Stimulated activated naive CD8-positive, alpha-beta T cell treated with anti-CD3 and anti-CD28 coated beads, Interleukin-15, Interleukin-2, amounts not matched to agents 100 U/mL and 50 U/mL, for 24 hours (primary cell): Measurements from ENCODE around the gene WASF2.
"Not testable (repeated sequence)": the region's sequence is repeated elsewhere in the genome, so short reads cannot be mapped to it uniquely, and the experiment has no call there.

Experiments used
- ATAC-seq: fragments of 150-1000 bp; cut with Tn5 transposase; one replicate; pipeline ENCODE4 v1.10.0; 2021
- DNase-seq: peaks from one replicate; pipeline ENCODE4 v3.0.0; 2021

The WASF2 gene

DNA sequence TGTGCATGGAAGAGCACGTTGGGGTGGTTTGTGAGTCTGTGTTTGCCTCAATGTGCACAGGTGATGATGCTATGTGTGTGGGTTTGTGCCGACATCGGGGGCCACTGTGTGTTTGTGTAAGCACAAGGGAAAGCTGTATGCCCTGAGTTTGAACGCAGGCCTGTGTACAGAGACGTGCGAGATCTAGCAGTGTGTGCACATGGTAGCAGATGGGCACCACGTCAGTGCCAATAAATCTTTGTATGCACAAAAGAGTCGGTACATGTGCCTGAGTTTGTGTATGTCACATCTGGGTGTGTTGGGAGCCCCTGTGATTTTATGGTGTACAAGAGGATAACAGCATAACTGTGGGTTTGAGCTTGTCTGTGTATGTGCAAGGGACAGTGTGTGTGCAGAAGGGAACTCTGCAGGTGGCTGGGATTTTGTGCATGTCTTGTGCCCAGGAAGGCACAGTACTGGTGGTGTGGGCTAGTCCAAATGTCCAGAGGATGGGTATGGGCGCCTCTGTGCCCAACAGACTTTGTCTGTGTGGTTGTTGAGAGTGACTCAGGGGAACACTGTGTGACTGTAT lies 32.0 kb upstream of the WASF2 start:
- ATAC-seq (peak; percentile 1), DNase-seq (no peak)

GRCh38 chr1:27521336-27521831 lies 31.4 kb upstream of the WASF2 start:
- peak; percentile 73 for DNase-seq
- peak; percentile 2 for ATAC-seq

DNA sequence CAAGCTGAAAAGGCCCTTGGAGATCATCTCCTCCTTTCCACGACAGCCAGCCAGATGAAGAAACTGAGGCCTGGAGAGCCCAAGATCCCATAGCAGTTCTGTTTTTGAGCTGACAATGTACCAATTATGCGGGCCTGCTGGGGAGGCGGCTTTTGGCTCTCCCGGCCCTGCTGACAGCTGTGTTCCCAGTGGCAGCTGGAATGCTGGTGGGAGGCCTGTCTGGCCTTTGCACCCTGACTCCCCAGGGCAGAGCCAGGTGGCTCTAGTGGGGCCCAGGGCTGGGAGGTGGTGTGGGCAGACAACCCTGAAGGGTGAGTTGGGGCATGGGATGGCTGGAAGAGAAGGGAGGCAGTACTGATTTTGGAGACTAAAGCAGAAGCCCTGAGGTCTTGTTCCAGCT lies 30.7 kb upstream of the WASF2 start:
- ATAC-seq = no peak
- DNase-seq = no peak

DNA sequence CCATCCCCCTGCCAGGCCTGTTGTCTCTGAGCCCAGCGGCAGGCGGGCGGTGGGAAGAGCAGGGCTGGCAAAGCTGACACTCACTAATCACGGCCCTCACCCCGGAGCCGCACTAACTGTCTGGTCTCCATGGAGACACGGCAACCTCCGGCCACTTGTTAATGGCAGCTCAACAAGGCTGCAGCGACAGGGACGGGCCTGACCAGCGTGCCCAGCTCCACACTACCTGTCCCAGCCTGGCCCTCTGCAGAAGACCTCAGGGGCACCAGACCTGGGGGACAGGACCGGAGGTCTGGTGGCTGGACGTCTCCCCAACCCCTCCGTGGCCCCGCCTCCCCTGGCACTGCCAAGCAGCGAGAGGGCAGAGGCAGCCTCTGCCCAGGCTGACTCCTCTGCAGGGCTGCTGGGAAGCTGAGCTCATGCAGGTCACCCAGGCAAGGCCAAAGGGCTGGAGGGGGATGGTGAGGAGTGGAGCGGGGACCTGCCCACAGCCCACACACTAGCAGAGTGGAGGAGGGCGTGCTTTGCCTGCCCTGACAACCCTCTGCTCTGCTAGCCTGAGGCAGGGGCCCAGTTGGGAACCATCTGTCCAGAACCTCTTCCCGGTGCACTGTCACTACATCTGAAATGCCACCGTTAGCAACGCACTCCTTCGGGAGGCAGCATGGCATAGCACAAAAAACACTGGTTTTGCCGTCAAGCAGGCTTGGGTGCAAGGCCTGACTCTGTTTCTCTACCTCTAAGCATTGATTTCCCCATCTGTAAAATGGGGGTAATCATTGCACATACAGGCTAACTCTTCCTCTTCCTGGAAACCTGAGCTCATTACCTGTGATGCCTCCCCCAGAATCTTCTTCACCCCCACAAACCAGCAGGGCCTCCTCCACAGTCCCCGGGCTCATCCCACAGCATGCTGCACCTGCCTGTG lies 29.6 kb upstream of the WASF2 start:
- DNase-seq (no peak), ATAC-seq (no peak)

- no peak for ATAC-seq
Measured at GRCh38 chr1:27518808-27519207, 28.8 kb upstream of the WASF2 start.

GRCh38 chr1:27517907-27518718 lies 28.1 kb upstream of the WASF2 start:
- no peak for DNase-seq
- no peak for ATAC-seq

More at GRCh38 chr1:27518808-27519207, 28.8 kb upstream of the WASF2 start:
- no peak for DNase-seq

- ATAC-seq = no peak
- DNase-seq = no peak
Measured at GRCh38 chr1:27517301-27517700, 27.3 kb upstream of the WASF2 start.

DNA sequence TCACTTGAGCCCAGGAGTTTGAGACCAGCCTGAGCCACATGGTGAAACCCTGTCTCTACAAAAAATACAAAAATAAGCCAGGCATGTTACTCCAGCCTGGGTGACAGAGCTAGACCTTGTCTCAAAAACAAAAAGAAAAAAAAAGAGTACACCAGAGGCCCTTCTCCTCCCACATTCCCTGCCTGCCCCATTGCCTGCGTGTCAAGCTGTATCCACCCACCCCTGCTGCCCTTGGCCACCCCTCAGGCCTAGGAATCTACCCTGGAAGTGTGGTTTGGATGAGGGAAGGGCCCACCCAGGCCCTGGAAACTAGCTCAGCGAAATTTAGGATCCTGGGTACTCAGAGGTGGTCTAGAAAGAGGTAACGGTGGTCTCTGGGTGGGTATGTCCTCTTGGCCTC lies 25.7 kb upstream of the WASF2 start:
- ATAC-seq (no peak), DNase-seq (no peak)

GRCh38 chr1:27513958-27514357 lies 24.0 kb upstream of the WASF2 start:
- DNase-seq (no peak), ATAC-seq (no peak)

DNA sequence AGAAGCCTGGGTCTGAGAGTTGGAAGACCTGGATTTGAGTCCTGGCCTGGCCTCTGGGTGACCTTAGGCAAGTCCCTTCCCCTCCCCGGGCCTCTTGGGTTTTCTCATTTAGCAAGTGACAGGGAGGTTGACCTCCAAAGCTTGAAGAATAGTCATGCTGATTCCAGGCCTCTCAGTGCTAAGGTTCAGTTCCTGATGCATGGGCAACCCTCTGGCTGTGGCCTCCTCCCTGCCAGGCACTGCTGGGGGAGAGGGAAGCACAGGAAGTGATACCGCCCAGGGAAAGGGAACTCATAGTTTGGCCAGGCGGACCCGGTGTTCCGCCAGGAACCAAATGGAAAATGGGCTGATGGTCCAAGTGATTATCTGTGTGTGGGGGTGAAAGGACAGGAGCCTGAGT lies 23.6 kb upstream of the WASF2 start:
- DNase-seq (no peak), ATAC-seq (no peak)

- ATAC-seq (no peak), DNase-seq (no peak)
Measured at GRCh38 chr1:27509127-27510080, 19.4 kb upstream of the WASF2 start.

- DNase-seq (no peak), ATAC-seq (no peak)
Measured at GRCh38 chr1:27507960-27508665, 18.1 kb upstream of the WASF2 start.

DNA sequence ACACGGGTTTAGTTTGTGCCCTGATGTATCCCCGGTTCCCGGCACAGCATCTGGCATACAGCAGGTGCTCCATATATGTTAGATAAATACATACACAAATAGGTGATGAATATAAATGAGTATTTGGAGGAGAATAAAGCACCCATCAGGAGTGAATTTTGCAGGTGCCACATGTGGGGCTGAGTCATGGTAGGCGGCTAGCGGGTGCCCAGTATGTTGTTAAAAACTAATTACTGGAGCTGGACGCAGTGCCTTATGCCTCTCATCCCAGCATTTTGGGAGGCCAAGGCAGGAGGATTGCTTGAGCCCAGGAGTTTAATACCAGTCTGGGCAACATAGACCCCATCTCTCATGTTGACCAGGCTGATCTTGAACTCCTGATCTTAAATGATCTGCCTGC lies 16.7 kb upstream of the WASF2 start:
- no peak for DNase-seq

DNA sequence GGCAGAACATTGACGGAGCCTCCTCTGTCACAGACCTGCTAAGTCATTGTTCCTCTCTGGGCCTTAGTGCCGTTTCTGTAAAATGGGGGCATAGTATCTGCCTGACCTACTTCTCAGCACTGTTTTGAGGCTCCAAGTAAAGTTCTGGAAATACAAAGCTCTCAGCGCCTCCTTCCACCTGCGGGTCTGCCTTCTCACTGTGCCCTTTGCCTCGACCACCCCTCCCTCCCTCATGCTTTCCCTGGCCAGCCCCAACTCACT lies 15.4 kb upstream of the WASF2 start:
- no peak for DNase-seq
- no peak for ATAC-seq

More for the DNA sequence above, 16.7 kb upstream of the WASF2 start:
- ATAC-seq = no peak

DNA sequence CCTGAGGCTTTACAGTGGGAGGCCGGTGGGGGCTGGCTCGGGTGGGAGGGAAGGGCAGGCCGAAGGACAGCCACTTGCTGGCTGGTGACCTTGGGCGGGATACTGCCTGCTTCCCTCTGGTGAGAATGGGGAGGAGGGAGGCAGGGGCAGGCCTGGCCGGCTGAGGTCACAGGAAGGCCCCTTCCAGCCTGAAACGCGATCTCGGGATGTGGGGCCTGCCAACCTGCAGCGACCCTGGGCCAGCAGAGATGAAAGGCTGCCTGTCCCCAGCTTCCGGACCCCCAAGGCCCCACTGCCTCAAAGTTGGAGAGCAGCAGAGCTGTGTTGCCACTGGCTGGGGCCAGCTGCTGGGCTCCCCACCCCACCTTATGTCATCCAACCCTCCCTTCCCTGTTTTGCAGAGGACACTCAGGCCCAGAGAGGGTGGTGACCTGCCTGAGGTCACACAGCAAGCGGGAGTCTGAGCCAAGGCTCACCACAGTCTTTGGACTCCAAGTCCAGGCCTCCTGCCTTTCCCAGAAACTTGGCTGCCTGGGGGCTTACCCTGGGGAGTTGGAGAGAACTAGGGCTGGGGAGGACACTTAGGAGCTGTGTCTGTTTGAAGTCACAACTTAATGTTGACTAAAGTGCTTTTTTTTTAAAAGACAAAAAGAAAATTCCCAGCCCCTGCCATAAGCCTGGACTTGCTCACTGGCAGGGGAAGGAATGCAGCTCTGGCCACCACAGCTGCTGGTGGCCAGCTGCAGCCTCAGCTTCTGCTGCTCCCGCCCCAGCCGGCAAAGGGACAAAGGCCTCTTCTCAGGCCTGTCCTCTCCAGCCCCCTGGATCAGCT lies 14.8 kb upstream of the WASF2 start:
- no peak for ATAC-seq
- DNase-seq = no peak

DNA sequence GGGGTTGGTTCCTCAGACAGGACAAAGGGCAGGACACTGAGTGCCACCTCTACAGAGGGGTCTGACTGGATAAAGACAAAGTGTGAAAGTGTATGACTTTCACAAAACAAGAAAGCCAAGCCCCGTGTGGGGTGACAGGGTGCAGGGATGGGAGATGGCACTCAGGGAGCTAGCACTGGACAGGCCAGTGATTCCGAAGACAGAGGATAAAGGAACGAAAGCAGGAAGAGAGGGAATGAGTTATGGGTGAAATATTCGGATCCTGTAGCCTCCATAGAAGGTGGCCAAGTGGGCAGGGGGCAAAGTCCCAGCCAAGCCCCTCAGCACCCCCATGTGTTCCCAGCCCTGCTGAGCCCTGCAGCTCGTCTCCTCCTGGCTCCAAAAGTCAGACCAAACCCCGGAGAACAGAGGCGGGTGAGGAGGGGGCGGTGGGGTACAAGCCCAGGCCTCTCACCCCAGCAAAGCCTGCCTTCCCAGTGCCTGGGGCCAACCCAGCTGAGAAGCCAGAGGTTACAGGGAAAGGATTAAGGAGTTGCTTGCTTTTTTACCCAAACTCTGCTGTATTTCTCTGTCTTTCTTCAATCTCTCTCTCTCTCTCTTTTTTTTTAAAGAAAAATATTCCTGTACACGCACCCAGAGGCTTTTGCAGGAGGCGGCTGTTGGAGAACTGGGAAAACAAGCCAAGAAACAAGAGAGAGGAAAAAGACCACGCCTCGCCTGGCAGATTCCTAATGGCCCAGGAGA lies 14.0 kb upstream of the WASF2 start:
- no peak for ATAC-seq
- no peak for DNase-seq

- ATAC-seq = no peak
- no peak for DNase-seq
Measured at GRCh38 chr1:27503033-27503432, 13.1 kb upstream of the WASF2 start.

GRCh38 chr1:27501159-27501558 lies 11.2 kb upstream of the WASF2 start:
- ATAC-seq, DNase-seq: not testable (repeated sequence)

- ATAC-seq = no peak
- no peak for DNase-seq
Measured at GRCh38 chr1:27499142-27499541, 9.2 kb upstream of the WASF2 start.
